B cell (primary cell): ENCODE measurements around the gene ZNF689. TPM values are rescaled to one million over a fixed set of nuclear protein-coding genes. Genes with fewer than 3 reads are reported as not detected.

ENCODE experiments used
- ATAC-seq: fragments of 200-7000 bp; cut with Tn5 transposase; one replicate; pipeline ENCODE4 v1.10.0; 2021; ENCODE audit warnings: low read depth, mild to moderate bottlenecking, moderate number of reproducible peaks, moderate library complexity
- CTCF ChIA-PET: fragments of 350-600 bp; sonication (Branson Sonifier 250); formaldehyde crosslinking; loops from one replicate; lab custom pipeline; 2021; ENCODE audit warnings: antibody characterized with exemption, inconsistent platforms; lab: Charles Lee
- POLR2A ChIA-PET: fragments of 350-600 bp; sonication (Branson Sonifier 250); formaldehyde crosslinking; loops from one replicate; lab custom pipeline; 2021; ENCODE audit warnings: antibody characterized with exemption; lab: Charles Lee
- DNase-seq: peaks from one replicate; pipeline ENCODE4 v3.0.0; 2013
- H2AFZ ChIP-seq: 2 replicates; pipeline ENCODE4 v1.6.1; 2012; ENCODE audit warnings: mild to moderate bottlenecking, low read depth, low read length; ENCODE audit not compliant: insufficient read depth, poor library complexity, severe bottlenecking
- H3K27ac ChIP-seq, 2 donors: 1 replicate in 1 of 2; 2 replicates in 1 of 2; pipeline ENCODE4 v1.5.1; 2012 to 2013; ENCODE audit warnings: low read length in 2 of 2, mild to moderate bottlenecking in 2 of 2, moderate library complexity in 1 of 2
- H3K27me3 ChIP-seq, 4 experiments: fragments of 200-600 bp in 1 of 4; sonication (generic) in 1 of 4; replicated peaks in 1 of 4; 1 replicate in 2 of 4; 2 replicates in 2 of 4; pipeline versions ENCODE4 v1.6.1 to v1.7.0; 2013 to 2016; ENCODE audit warnings: low read length in 3 of 4, mild to moderate bottlenecking in 2 of 4, mixed read lengths in 1 of 4, moderate library complexity in 1 of 4; ENCODE audit not compliant: insufficient read depth in 4 of 4, control insufficient read depth in 3 of 4; ENCODE audit errors: control extremely low read depth in 1 of 4
- H3K36me3 ChIP-seq, 2 experiments: replicated peaks in 1 of 2; 1 replicate in 1 of 2; 2 replicates in 1 of 2; pipeline versions ENCODE4 v1.6.1 to v1.7.1; 2013; ENCODE audit warnings: low read length in 1 of 2; ENCODE audit not compliant: insufficient read depth in 2 of 2, control insufficient read depth in 1 of 2; ENCODE audit errors: control extremely low read depth in 1 of 2, extremely low read depth in 1 of 2
- H3K4me1 ChIP-seq, 2 donors: fragments of 200-600 bp in 1 of 2; sonication (generic) in 1 of 2; 1 replicate in 1 of 2; 2 replicates in 1 of 2; pipeline versions ENCODE4 v1.5.1 to v1.6.1; 2013 to 2017; ENCODE audit warnings: low read length in 2 of 2; ENCODE audit not compliant: control insufficient read depth in 2 of 2, insufficient read depth in 2 of 2
- H3K4me2 ChIP-seq: replicated peaks from 2 replicates; pipeline ENCODE3; 2012; ENCODE audit warnings: mild to moderate bottlenecking, low read depth, low read length; ENCODE audit not compliant: poor library complexity, severe bottlenecking
- H3K4me3 ChIP-seq, 5 experiments: fragments of 200-600 bp in 1 of 5; sonication (generic) in 1 of 5; 1 replicate in 3 of 5; 2 replicates in 2 of 5; pipeline versions ENCODE4 v1.5.1 to v1.7.0; 2011 to 2016; ENCODE audit warnings: low read length in 4 of 5, mild to moderate bottlenecking in 4 of 5, low read depth in 2 of 5, control low read depth in 1 of 5, moderate library complexity in 1 of 5; ENCODE audit not compliant: insufficient read depth in 1 of 5; ENCODE audit errors: control extremely low read depth in 1 of 5, extremely low read depth in 1 of 5
- H3K79me2 ChIP-seq: fragments of 200-600 bp; sonication (generic); one replicate; pipeline ENCODE4 v1.6.0; 2016; ENCODE audit warnings: low read length; ENCODE audit not compliant: control insufficient read depth, insufficient read depth
- H3K9ac ChIP-seq: fragments of 200-600 bp; sonication (generic); 2 replicates; pipeline ENCODE4 v1.6.1; 2017; ENCODE audit warnings: mild to moderate bottlenecking, low read length, moderate library complexity
- H3K9me3 ChIP-seq, 3 donors: one replicate each; pipeline versions ENCODE4 v1.6.1 to v1.7.1; 2013; ENCODE audit warnings: low read length in 2 of 3; ENCODE audit not compliant: control insufficient read depth in 2 of 3, insufficient read depth in 1 of 3; ENCODE audit errors: control extremely low read depth in 1 of 3
- H4K20me1 ChIP-seq: 2 replicates; pipeline ENCODE4 v1.6.0; 2012; ENCODE audit warnings: mild to moderate bottlenecking, low read length; ENCODE audit not compliant: insufficient read depth, control insufficient read depth, poor library complexity, severe bottlenecking
- H3K27ac Mint-ChIP-seq: one replicate; pipeline ENCODE4 v1.8.0; 2021; ENCODE audit warnings: mixed read lengths
- H3K27me3 Mint-ChIP-seq: one replicate; pipeline ENCODE4 v1.8.0; 2021; ENCODE audit warnings: mixed read lengths
- H3K4me1 Mint-ChIP-seq: one replicate; pipeline ENCODE4 v1.8.0; 2021; ENCODE audit warnings: mixed read lengths
- H3K4me3 Mint-ChIP-seq: one replicate; pipeline ENCODE4 v1.8.0; 2021; ENCODE audit warnings: mixed read lengths
- H3K9me3 Mint-ChIP-seq: one replicate; pipeline ENCODE4 v1.8.0; 2022; ENCODE audit warnings: mixed read lengths; ENCODE audit not compliant: insufficient read depth
- CTCF ChIP-seq: fragments of 200-600 bp; IDR thresholded peaks from one replicate; pipeline ENCODE4 v1.8.0; 2022; ENCODE audit warnings: antibody characterized with exemption, mild to moderate bottlenecking
- EZH2 ChIP-seq: IDR thresholded peaks from 2 replicates; pipeline ENCODE4 v1.6.1; 2012; ENCODE audit warnings: borderline replicate concordance, low read depth, mild to moderate bottlenecking, moderate library complexity, low read length; ENCODE audit not compliant: insufficient read depth, poor library complexity, severe bottlenecking
- WGBS: methylation state at CpG from one replicate; pipeline ENCODE4 v1.1.5; 2013; ENCODE audit warnings: missing lambda C conversion rate; ENCODE audit not compliant: insufficient coverage; 5-methylcytosine and 5-hydroxymethylcytosine counted together
- intact Hi-C: fragments of 100-400 bp; cut with micrococcal nuclease; formaldehyde crosslinking; loops from one replicate; pipeline ENCODE4 v1.10.0; 2022
- polyA plus RNA-seq: library from polyadenylated mRNA; depleted of rRNA; stranded (reverse); fragments of >200 nt; gene quantifications from 2 replicates; pipeline ENCODE4 v1.2.3, GENCODE V29; 2012
- total RNA-seq, 2 donors: library from RNA; stranded (reverse); fragments of 120-200 nt in 1 of 2; gene quantifications; 1 replicate in 1 of 2; 2 replicates in 1 of 2; pipeline versions ENCODE4 v1.2.3 to v1.2.4, GENCODE V29; 2013 to 2022

ZNF689 gene
- total and polyA plus RNA-seq, 2 donors (not counting 1 experiment from before 2014, with no cell fraction given): 8.1 to 12.4 TPM

- 95% methylated on average over 3 of the region's 6 CpGs for WGBS
- no peak overlapping the region for H3K27ac Mint-ChIP-seq
- intact Hi-C loops: no loop called here
- Histone ChIP-seq H3K79me2 (no peaks in the 10 kb centered on the region), H3K4me3 (no peak overlapping the region), H3K4me1 (peaks cover 5 to 11% of the 10 kb centered on the region in 2 donors), H3K9ac (no peak overlapping the region), H3K27ac (no peak overlapping the region), H3K9me3 (peaks cover 0 to 8% (median 0%) of the 10 kb centered on the region in 3 donors), H2AFZ (no peak overlapping the region), H3K36me3 (no peaks in the 10 kb centered on the region), H3K27me3 (no peaks in the 10 kb centered on the region), H4K20me1 (no peaks in the 10 kb centered on the region), H3K4me2 (no peak overlapping the region)
- H3K27me3 Mint-ChIP-seq: no peaks in the 10 kb centered on the region
- DNase-seq: no peak
- no peak for ATAC-seq
- no peak overlapping the region for H3K4me3 Mint-ChIP-seq
- ChIA-PET CTCF (interaction anchor here (1.0 kb wide), 1 partner anchor 17 kb away, joined by 4 read pairs; no protein-coding TSS in a partner anchor), POLR2A (no interaction called here)
- no peaks in the 10 kb centered on the region for H3K9me3 Mint-ChIP-seq
- peaks cover 9% of the 10 kb centered on the region for H3K4me1 Mint-ChIP-seq
- TF ChIP-seq EZH2 (no peak), CTCF (no peak)
Observed at GRCh38 chr16:30645727-30646126, 35.5 kb upstream of the ZNF689 start.

- intact Hi-C loops: no loop called here
- no peaks in the 10 kb centered on the region for H3K9me3 ChIP-seq
- Mint-ChIP-seq H3K4me1 (no peaks in the 10 kb centered on the region), H3K27me3 (no peaks in the 10 kb centered on the region), H3K27ac (no peak overlapping the region), H3K4me3 (no peak overlapping the region), H3K9me3 (no peaks in the 10 kb centered on the region)
- no peak overlapping the region for H3K4me3 ChIP-seq
- H3K79me2 ChIP-seq: no peaks in the 10 kb centered on the region
- H3K36me3 ChIP-seq: no peaks in the 10 kb centered on the region
- no peak for DNase-seq
- H3K4me2 ChIP-seq: no peak overlapping the region
- WGBS: 98% methylated on average over 3 of the region's 4 CpGs
- TF ChIP-seq EZH2: no peak
- TF ChIP-seq CTCF: no peak
- H2AFZ ChIP-seq: no peak overlapping the region
- no peaks in the 10 kb centered on the region for H4K20me1 ChIP-seq
- ChIA-PET POLR2A (no interaction called here), CTCF (interaction anchor here (1.0 to 1.5 kb wide), 2 partner anchors 9 to 47 kb away, joined by 3 read pairs; no protein-coding TSS in a partner anchor)
- H3K27me3 ChIP-seq: no peaks in the 10 kb centered on the region
- H3K27ac ChIP-seq: no peak overlapping the region
- peaks cover 0 to 2% of the 10 kb centered on the region in 2 donors for H3K4me1 ChIP-seq
- H3K9ac ChIP-seq: no peak overlapping the region
- no peak for ATAC-seq
Observed at GRCh38 chr16:30644334-30644830, 34.2 kb upstream of the ZNF689 start.
